HuH-7.5 (cell line): ENCODE results near the gene ST7.

Experiments used
- DNase-seq: peaks from one replicate; pipeline ENCODE4 v3.0.0; 2011; ENCODE audit warnings: low spot score

Gene ST7

DNA sequence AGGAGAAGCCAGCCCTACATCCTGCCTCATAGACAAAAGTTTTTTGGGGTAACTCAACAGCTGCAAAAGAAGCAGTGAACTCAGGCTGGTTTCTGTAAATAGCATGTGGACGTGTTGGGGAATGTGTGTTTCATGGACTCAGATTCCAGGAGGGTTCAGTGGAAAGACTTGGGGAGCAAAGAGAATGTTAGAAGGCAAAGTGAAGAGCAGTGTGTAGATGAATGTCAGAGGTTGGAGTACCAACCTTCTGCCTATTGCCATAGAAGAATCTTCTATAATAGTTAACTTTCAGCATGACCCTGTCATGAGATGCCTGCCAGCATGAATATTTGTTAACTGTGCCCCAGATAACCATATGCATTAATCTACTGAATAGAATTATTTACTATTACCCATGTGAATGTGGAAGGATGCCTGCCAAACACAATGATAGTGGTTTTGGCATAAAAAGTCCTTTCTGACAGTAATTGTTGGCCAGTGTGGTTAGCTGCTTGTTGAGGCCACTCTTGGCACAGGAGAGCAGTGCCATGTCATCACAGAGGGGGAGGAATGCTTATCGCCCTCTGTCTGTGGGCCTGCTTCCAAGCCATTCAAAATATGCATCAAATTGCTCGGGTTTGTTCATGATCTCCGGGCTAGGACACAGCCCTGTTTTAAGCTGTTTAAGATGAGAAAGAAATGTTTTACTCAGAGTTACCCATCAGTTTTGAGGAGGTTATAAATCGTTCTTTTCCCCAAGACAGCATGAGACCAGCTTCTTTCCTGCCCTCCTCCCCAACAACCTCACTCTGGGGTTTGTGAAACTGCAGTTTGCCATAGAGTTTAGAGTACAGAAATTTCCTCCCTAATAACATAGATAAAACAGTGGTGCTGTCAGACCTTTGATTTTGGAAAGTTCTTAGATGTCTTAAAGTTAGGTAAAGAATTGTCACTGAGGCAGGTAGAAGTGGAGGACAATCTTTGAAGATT is 204.2 kb downstream of the ST7 start:
- DNase-seq: no peak

GRCh38 chr7:117158941-117159697 is 205.8 kb downstream of the ST7 start:
- DNase-seq: no peak

- DNase-seq: no peak
Measured at GRCh38 chr7:117163101-117163500, 209.8 kb downstream of the ST7 start.

DNA sequence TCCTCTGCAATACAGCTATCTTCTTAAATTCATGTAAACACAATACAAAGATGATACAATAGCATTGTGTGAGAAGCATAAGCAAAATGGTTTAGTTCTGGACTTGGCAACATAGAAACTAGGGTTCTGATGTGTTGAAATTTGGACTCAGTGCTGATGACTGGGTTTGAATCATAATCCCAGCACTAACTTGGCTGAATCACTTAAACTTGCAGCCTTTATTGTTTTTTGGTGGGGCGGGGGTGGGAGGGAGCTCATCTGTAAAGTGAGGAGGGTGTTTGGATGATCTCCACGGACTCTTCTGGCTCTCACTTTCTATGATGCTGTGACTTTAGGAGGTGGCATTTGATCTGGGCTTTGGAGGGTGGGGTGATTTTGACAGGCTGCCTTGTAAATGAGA is 211.3 kb downstream of the ST7 start:
- DNase-seq: no peak

GRCh38 chr7:117165656-117166055 is 212.4 kb downstream of the ST7 start:
- DNase-seq: no peak

DNA sequence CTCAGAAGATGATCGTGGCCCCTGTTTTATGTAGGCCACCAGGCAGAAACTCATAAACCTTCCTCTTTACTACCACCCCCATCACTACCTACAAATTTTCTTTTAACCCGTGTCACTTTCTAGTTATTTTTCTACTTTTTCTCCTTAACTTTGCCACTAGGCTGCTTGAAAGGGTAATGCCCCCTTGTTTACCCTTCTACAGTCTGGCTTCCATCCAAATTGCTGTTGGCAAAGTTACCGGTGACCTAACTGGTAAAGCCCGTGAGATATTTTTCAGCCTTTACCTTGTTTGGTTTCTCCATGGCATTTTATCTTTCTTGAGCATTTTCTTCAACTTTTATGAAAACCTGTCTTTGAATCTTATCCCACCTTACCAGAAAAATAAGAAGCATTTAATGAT is 216.6 kb downstream of the ST7 start:
- DNase-seq: no peak

GRCh38 chr7:117171106-117171505 is 217.8 kb downstream of the ST7 start:
- DNase-seq: no peak

DNA sequence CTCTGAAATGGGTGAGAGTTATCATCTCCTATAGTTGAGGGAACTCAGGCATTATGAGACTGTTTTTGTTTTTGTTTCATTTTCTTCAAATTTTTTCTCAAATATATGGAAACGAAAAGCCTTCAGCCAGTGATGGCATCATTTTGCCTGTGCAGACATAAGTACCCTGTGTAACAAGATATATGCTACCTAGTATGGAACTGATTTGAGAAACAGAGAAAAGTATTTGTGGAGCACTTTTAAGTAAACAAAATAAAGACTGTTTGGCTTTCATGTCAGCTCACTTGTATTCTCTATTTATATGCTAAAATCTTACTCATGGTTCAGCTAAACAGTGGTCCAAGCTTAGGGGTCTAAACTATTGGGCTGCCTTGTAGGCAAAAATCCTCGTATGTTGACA is 219.0 kb downstream of the ST7 start:
- DNase-seq: no peak

GRCh38 chr7:117173035-117173770 is 219.9 kb downstream of the ST7 start:
- no peak for DNase-seq

DNA sequence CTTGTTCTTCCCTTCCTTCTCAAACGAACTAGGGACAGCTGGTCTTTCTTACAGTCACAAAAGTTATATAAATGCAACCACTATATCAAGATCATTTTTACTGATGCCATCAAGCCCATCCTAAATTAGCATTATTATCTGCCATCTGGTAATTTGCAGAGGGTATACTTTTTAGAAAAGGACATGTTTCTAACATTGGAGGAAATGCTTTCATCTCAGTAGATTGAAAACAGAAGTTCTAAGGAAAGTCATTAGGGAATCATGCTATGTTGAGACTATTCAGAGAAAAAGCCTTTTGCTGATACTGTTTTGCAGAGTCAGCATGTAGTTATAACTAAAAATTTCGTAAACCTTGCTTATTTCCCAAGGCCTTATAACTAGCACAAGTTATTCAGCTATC is 222.9 kb downstream of the ST7 start:
- DNase-seq: no peak

DNA sequence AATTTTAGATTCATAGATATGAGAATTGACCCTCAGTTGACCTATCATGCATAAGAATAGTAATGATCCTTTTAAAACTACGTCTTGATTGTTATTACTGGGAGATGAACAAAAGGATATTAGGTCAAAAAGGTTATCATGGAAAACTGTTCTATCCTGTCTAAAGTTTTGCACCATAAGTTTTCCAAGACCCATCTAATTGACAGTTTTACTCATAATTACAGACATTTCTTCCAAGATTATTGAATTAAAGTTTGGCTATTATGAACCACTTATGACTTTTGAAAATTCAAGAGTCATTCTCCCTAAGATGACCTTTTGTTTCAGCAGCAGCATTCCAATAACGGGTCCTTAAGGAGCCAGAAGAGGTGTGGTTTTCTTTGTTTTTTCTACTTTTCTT is 225.3 kb downstream of the ST7 start:
- no peak for DNase-seq

DNA sequence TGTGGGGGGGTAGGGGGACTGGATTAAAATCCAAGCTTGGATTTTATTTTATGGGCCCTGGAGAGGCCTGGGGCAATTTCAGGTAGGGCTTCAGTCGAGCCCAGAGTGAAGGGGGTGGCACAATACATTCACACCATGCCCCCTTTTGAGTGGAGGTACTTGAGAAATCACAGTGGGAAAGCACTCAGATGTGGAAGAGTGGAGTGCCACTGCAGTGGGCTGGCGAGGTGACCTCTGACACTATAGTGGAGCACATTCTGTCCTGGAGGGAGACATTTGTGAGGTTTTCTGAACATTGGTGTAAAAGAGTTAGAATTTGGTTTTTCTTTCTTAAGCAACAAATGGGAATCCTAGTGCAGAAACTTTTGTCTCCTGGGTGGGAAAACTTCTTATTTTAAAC is 226.4 kb downstream of the ST7 start:
- no peak for DNase-seq

DNA sequence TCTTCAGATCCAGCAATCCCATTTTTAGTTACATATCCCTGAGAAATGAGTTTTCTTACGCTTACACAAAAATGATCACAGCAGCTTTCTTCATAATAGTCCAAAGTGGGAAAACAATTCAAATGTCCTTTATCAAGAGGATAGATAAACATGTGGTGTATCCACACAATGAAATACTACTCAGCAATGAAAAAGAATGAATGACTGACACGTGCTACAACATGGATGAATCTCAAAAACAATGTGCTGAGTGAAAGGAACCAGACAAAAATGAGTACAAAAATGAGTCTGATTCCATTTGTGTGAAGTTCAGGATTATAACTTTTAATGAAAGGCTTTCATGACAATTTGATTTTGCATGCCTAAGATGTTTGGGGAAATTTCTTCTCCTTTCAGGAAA is 230.4 kb downstream of the ST7 start:
- no peak for DNase-seq

GRCh38 chr7:117184367-117184766 is 231.1 kb downstream of the ST7 start:
- DNase-seq: no peak

DNA sequence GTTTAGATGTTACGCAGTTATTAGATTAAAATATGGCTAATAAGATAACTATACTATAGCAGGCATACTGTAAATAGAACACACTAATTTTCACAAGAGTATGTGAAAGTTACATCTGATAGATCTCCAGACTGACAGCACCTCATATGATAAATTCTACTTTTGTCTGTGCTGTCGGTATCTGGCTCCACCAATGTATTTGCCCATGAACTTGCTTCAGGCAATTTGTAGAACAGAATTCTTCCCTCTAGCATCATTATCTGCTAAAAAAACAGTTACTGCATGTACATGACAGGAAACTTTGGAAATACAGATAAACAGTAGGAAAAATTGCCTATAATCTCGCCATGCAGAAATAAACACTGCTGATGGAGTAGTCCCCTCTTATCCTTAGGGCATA is 231.8 kb downstream of the ST7 start:
- no peak for DNase-seq

- DNase-seq: no peak
Measured at GRCh38 chr7:117186218-117187010, 233.1 kb downstream of the ST7 start.

DNA sequence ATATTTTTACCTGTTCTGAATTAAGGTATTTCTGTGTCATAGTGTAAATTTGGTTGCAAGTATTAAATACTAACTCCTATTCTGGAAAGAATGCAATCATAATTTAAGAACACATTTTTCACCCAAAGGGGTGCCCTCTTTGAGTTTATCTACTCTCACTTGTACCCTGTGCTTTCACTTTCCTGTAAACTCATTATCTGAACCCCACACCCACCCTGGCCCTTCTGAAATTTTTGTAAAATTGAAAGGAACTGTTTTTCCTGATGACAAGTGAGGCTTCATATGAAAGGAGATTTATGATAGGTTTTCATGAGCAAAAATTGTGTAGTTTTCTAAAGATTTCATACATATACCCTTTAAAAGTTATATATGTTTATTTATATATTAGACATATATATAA is 235.1 kb downstream of the ST7 start:
- DNase-seq: no peak

DNA sequence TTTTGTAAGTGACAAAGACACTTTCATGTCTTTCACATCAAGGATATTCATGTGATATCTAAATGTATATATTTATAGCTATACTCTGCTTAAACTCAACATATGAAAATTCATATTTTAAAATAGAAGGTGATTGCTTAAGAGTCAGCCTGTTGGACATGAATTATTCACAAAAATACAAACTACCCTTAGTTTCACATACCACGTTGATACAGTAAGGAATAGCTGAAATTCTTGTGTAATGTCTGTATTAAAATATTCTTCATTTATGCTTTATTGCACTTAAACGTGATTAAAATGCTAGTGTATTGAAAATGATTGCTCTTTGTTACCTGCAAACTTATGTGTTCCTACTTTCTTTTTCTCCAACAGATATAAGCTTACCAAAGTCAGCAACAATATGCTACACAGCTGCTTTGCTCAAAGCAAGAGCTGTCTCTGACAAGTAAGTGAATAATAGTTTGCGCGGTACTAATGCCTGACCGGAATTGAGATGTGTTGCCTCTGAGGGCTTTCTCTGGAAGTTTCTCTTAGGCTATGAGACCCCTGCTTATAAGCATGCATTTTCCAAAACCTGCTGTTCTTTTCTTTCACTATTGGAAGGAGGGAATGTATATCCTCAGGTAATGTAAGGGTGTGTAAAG is 235.8 kb downstream of the ST7 start:
- DNase-seq: no peak

GRCh38 chr7:117190104-117190503 is 236.8 kb downstream of the ST7 start:
- no peak for DNase-seq

DNA sequence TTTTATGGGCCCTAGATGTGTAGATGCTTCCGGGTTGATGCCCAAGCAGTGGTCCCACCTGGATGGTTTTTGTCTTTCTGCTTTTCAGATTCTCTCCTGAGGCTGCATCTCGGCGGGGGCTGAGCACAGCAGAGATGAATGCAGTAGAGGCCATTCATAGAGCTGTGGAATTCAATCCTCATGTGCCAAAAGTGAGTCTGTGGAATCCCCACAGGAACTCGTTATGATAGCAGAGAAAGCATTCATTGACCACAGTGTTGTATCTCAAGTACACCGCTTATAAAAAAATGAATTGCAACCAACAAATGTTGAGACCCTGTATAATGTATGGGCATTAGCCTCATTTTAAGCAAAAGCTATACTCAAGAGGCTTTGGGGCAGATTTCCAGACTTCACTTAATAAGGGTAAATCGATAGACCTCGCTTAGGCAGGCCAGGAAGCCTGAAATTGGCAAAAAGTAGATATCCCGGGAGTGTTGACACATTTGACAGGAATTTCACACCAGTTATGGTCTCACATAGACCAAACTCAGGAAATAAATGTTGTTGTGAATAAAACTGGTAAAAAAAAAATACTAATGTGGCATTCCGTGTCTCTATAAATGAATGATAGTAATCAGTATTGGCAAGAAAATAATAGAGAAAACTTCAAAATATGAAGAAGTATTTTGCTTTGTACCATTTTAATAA is 237.6 kb downstream of the ST7 start:
- DNase-seq: no peak

GRCh38 chr7:117192108-117192507 is 238.8 kb downstream of the ST7 start:
- DNase-seq: no peak
